GM21515 (cell line): ENCODE results near the gene CRYBA1.
A peak's percentile ranks its signal among the peaks of the same experiment; 100 is the strongest.

Experiments used
- ATAC-seq: cut with Tn5 transposase; IDR thresholded peaks from one replicate; pipeline ENCODE4 v1.9.1; 2021; ENCODE audit not compliant: unreplicated experiment

CRYBA1 gene

GRCh38 chr17:29278692-29279091 is 32.0 kb downstream of the CRYBA1 start:
- no peak for ATAC-seq

DNA sequence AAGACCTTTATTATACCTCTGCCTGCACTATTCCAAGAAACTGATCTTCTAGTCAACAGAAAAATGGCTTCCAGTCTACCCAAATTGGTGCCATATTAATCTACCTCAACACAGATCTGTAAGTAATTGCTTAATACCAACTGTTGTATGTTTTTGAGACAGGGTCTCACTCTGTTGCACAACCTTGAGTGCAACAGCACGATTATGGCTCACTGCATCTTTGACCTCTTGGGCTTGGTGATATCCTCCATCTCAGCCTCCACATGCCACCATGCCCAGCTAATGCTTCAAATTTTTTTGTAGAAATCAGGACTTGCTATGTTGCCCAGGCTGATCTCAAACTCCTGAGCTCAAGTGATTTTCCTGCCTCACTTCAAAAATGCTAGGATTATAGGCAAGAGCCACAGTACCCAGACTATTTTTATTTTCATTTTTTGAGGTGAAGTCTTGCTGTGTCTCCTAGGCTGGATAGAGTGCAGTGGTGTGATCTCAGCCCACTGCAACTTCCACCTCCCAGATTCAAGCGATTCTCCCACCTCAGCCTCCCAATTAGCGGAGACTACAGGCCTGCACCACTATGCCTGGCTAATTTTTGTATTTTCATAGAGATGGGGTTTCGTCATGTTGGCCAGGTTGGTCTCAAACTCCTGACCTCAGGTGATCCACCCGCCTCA is 32.9 kb downstream of the CRYBA1 start:
- ATAC-seq, result no peak

GRCh38 chr17:29283496-29283895 is 36.8 kb downstream of the CRYBA1 start:
- no peak for ATAC-seq

- no peak for ATAC-seq
Observed at GRCh38 chr17:29283961-29284360, 37.3 kb downstream of the CRYBA1 start.

GRCh38 chr17:29289852-29290251 is 43.2 kb downstream of the CRYBA1 start:
- ATAC-seq, result no peak

DNA sequence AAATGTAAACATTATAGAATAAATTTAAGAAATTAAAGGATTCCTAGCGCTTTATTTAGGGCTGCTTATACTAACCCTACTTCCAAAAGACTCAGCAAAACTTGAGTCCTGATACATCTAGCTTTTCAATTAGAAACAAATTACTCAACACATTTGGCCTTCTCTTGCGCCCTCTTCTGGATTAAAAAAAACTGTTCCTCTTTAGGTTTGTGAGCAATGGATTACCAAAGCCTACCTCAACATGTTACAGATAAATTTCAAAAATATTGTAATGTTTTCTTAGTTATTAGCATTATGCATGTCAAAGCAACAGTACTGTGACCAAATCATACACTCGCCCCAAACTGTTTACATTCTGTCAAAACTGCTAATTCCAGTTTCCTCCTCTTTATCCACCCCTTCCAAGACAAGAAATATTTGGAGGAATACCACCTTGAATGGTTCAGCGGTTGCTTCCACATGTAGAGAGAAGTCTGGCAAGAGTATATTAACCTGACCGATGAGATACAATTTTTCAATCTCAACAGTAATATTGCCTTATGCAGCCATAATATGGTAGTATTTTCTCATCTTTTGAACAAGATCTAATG is 44.6 kb downstream of the CRYBA1 start:
- ATAC-seq, result no peak

GRCh38 chr17:29292071-29292991 is 45.7 kb downstream of the CRYBA1 start:
- no peak for ATAC-seq

- ATAC-seq, result peak; percentile 14
Observed at GRCh38 chr17:29292992-29293889, 46.6 kb downstream of the CRYBA1 start.

DNA sequence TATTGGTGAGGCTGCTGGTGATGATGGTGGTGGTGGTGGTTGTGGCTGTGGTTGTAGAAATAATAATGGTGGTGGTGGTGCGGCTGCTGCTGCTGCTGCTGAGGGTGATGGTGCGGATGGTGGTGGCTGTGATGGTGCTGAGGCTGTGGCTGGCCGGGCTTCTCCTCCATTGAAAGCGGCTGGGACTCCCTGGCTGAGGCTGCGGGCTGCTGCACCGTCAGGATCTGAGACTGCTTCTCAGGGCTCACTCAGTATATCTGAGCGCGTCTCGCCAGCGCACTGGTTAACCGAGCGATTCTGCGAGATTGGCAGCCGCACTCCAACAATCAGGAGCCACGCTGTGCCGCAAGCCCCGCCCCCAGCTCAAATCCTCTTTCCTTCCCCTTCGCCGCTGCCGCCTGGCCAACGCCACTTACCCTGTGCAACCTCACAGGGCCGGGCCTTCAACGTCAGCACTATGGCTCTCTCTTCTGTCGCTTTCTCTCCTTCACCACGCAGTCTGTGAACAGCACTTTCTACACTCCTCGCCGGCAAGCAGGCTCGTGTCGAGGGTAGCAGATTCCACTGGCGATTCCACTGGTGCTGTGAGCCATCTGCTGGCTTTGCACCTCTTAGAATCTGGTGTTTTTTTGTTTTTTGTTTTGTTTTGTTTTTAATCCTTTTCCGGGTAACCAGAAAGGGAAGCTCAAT is 47.4 kb downstream of the CRYBA1 start, which contains the start of gene NUFIP2:
NUFIP2 (minus strand) TSS at position 259 of the 690 bp plus-strand sequence; CDS start at position 170, 89 bp downstream.
- ATAC-seq, result peak; percentile 77

- ATAC-seq, result no peak
Observed at GRCh38 chr17:29294580-29294900, 47.9 kb downstream of the CRYBA1 start.

DNA sequence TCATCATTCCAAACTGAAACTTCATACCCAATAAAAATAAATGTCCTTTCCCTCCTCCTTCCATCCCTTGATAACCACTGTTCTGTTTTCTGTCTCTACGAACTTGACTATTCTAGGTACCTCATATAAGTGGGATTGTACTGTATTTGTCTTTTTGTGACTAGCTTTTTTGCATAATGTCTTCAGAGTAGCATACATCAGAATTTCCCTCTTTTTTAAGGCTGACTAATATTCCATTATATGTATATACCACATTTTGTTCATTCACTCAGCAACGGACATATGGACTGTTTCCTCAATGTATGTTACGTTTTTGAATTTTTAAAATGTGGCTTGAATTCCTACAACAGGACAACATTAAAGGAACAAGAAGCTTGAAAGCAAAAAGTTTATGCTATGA is 48.8 kb downstream of the CRYBA1 start:
- no peak for ATAC-seq

DNA sequence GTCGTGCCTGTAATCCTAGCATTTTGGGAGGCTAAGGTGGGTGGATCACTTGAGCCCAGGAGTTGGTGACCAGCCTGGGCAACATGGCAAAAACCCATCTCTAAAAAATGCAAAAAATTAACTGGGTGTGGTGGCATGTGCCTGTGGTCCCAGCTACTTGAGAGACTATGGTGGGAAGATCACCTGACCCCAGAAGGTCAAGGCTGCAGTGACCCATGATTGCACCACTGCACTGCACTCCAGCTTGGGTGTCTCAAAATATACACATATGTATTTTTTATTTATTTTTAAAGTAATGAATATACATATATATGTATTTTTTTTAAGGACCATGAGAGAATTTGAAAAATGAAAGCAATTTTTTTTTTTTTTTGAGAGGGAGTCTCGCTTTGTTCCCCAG is 52.4 kb downstream of the CRYBA1 start:
- no peak for ATAC-seq

GRCh38 chr17:29303386-29303785 is 56.7 kb downstream of the CRYBA1 start:
- no peak for ATAC-seq
